Activated B cell treated with CpG ODN at 0.5 μM for 24 hours (primary cell): ENCODE measurements around the gene CAMSAP1. TPM values are rescaled to one million over a fixed set of nuclear protein-coding genes. Genes with fewer than 3 reads are reported as not detected.

Source experiments
- ATAC-seq: fragments of 200-7000 bp; cut with Tn5 transposase; one replicate; pipeline ENCODE4 v1.10.0; 2021; ENCODE audit warnings: low read depth, mild to moderate bottlenecking, moderate library complexity
- CTCF ChIA-PET: fragments of 350-600 bp; sonication (Branson Sonifier 250); formaldehyde crosslinking; loops from one replicate; lab custom pipeline; 2021; ENCODE audit warnings: antibody characterized with exemption; lab: Charles Lee
- POLR2A ChIA-PET: fragments of 350-600 bp; sonication (Branson Sonifier 250); formaldehyde crosslinking; loops from one replicate; lab custom pipeline; 2021; ENCODE audit warnings: antibody characterized with exemption; lab: Charles Lee
- DNase-seq: peaks from one replicate; pipeline ENCODE4 v3.0.0; 2022
- H3K27ac Mint-ChIP-seq: one replicate; pipeline ENCODE4 v1.8.0; 2020; ENCODE audit warnings: mixed read lengths
- H3K27me3 Mint-ChIP-seq: one replicate; pipeline ENCODE4 v1.8.0; 2021; ENCODE audit warnings: mixed read lengths
- H3K36me3 Mint-ChIP-seq: one replicate; pipeline ENCODE4 v1.8.0; 2021; ENCODE audit warnings: low read depth, mixed read lengths
- H3K4me1 Mint-ChIP-seq: one replicate; pipeline ENCODE4 v1.8.0; 2021; ENCODE audit warnings: mixed read lengths
- H3K4me3 Mint-ChIP-seq: one replicate; pipeline ENCODE4 v1.8.0; 2020; ENCODE audit warnings: mild to moderate bottlenecking, mixed read lengths
- H3K9me3 Mint-ChIP-seq: one replicate; pipeline ENCODE4 v1.8.0; 2020; ENCODE audit warnings: mixed read lengths
- intact Hi-C: fragments of 100-400 bp; cut with micrococcal nuclease; formaldehyde crosslinking; loops from one replicate; pipeline ENCODE4 v1.15.1; 2024
- total RNA-seq: library from RNA; stranded (reverse); gene quantifications from 2 replicates; pipeline ENCODE4 v1.2.3, GENCODE V29; 2022
- TF ChIP-seq, protein P1 (sequence below): fragments of 200-600 bp; IDR thresholded peaks from one replicate; pipeline ENCODE4 v1.8.0; 2022; ENCODE audit warnings: antibody characterized with exemption, mild to moderate bottlenecking

CAMSAP1 gene
- total RNA-seq, 1 donor from 2014 or later = 16.9 TPM

DNA sequence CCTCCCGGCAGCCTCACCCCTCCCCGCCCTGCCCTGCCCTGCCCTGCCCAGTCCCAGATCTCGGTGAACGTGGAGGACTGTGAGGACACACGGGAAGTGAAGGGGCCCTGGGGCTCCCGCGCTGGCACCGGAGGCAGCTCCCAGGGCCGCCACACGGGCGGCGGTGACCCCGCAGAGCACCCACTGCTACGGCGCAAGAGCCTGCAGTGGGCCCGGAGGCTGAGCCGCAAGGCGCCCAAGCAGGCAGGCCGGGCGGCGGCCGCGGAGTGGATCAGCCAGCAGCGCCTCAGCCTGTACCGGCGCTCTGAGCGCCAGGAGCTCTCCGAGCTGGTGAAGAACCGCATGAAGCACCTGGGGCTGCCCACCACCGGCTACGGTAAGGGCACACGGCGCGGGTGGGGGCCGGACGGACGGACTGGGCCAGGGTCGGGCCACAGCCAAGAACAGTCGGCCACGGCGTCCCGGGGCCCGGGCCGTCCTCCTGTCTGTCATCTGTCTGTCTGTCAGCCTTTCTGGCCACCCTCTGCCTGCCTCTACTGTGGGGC lies 121.1 kb downstream of the CAMSAP1 start:
- no peaks in the 10 kb centered on the region for H3K4me1 Mint-ChIP-seq
- POLR2A ChIA-PET = no interaction called here
- no peaks in the 10 kb centered on the region for H3K9me3 Mint-ChIP-seq
- TF ChIP-seq, protein P1, sequence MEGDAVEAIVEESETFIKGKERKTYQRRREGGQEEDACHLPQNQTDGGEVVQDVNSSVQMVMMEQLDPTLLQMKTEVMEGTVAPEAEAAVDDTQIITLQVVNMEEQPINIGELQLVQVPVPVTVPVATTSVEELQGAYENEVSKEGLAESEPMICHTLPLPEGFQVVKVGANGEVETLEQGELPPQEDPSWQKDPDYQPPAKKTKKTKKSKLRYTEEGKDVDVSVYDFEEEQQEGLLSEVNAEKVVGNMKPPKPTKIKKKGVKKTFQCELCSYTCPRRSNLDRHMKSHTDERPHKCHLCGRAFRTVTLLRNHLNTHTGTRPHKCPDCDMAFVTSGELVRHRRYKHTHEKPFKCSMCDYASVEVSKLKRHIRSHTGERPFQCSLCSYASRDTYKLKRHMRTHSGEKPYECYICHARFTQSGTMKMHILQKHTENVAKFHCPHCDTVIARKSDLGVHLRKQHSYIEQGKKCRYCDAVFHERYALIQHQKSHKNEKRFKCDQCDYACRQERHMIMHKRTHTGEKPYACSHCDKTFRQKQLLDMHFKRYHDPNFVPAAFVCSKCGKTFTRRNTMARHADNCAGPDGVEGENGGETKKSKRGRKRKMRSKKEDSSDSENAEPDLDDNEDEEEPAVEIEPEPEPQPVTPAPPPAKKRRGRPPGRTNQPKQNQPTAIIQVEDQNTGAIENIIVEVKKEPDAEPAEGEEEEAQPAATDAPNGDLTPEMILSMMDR = no peak
- no peaks in the 10 kb centered on the region for H3K36me3 Mint-ChIP-seq
- H3K27me3 Mint-ChIP-seq = no peaks in the 10 kb centered on the region
- CTCF ChIA-PET = no interaction called here
- DNase-seq = no peak
- ATAC-seq = no peak
- no peak overlapping the region for H3K4me3 Mint-ChIP-seq
- no peak overlapping the region for H3K27ac Mint-ChIP-seq
- intact Hi-C loops = no loop called here

DNA sequence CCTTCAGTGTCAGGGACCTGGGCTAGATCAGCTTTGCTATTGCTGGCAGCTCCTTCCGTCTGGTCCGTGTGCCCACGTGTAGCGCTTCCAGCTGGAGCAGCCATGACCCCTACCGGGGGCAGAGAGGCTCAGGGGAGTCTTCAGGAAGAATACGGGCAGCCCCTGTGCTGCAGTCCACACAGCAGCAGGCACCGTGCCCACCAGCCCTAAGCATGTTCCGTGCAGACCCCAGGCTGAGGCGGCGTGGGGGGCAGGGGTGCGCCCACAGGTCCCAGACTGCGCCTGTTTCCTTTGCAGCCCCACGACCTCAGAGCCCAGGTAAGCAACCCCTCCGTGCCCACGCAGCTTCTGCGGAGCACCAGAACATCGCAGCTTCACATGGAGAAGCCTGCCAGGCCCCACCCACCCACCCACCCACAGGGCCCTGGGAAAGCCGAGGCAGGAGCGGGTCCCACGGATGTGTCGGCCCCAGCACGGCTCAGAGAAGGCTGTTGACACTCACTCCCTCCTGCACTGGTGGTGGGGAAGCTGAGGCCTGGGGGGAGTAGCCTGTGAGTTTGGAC lies 122.3 kb downstream of the CAMSAP1 start:
- Mint-ChIP-seq H3K4me1 (no peaks in the 10 kb centered on the region), H3K4me3 (no peak overlapping the region), H3K36me3 (no peaks in the 10 kb centered on the region), H3K27ac (no peak overlapping the region), H3K27me3 (no peaks in the 10 kb centered on the region), H3K9me3 (no peaks in the 10 kb centered on the region)
- intact Hi-C loops = no loop called here
- ChIA-PET CTCF (no interaction called here), POLR2A (no interaction called here)
- ATAC-seq = no peak
- TF ChIP-seq, protein P1 = no peak
- DNase-seq = no peak

GRCh38 chr9:135783540-135784245 lies 123.7 kb downstream of the CAMSAP1 start:
- no peaks in the 10 kb centered on the region for H3K27me3 Mint-ChIP-seq
- H3K4me3 Mint-ChIP-seq = no peak overlapping the region
- TF ChIP-seq, protein P1 = no peak
- POLR2A ChIA-PET = no interaction called here
- intact Hi-C loops = no loop called here
- DNase-seq = no peak
- CTCF ChIA-PET = no interaction called here
- no peaks in the 10 kb centered on the region for H3K36me3 Mint-ChIP-seq
- no peak for ATAC-seq
- H3K4me1 Mint-ChIP-seq = no peaks in the 10 kb centered on the region
- no peak overlapping the region for H3K27ac Mint-ChIP-seq
- no peaks in the 10 kb centered on the region for H3K9me3 Mint-ChIP-seq

- POLR2A ChIA-PET = no interaction called here
- DNase-seq (no peak), ATAC-seq (no peak)
- Mint-ChIP-seq H3K9me3 (no peaks in the 10 kb centered on the region), H3K4me1 (no peaks in the 10 kb centered on the region), H3K4me3 (no peak overlapping the region), H3K36me3 (no peaks in the 10 kb centered on the region), H3K27me3 (no peaks in the 10 kb centered on the region), H3K27ac (no peak overlapping the region)
- TF ChIP-seq, protein P1 = no peak
- CTCF ChIA-PET = no interaction called here
- intact Hi-C loops = no loop called here
Observed at GRCh38 chr9:135782946-135783345, 124.4 kb downstream of the CAMSAP1 start.

DNA sequence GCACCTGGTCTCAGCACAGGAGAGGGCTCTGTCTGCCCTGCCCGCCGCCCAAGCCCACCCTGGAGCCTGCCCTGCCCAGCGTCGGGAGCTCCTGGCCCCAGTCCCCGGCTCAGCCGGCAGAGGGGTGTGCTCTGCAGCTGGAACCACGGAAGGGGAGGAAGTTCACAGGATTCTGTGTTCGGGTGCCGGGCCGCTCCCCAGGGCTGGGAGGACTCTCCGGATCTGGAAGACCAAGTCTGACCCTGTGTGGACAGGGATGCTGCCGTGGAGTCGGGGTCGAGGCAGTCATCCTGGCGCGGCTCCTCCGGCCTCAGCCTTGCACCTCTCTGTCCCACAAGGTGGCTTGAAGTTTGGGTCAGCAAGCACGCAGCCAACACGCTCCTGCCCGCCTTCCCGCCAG lies 126.7 kb downstream of the CAMSAP1 start:
- H3K27ac Mint-ChIP-seq = no peak overlapping the region
- no peaks in the 10 kb centered on the region for H3K4me1 Mint-ChIP-seq
- H3K9me3 Mint-ChIP-seq = no peaks in the 10 kb centered on the region
- H3K36me3 Mint-ChIP-seq = no peaks in the 10 kb centered on the region
- TF ChIP-seq, protein P1 = no peak
- no peak overlapping the region for H3K4me3 Mint-ChIP-seq
- intact Hi-C loops = no loop called here
- no peak for ATAC-seq
- ChIA-PET POLR2A (no interaction called here), CTCF (no interaction called here)
- H3K27me3 Mint-ChIP-seq = no peaks in the 10 kb centered on the region
- DNase-seq = no peak
